HS-27A (cell line): ENCODE data around the gene ZNF593.

Source experiments
- DNase-seq: peaks from one replicate; pipeline ENCODE4 v3.0.0-alpha.2; 2012; ENCODE audit warnings: low read depth, missing footprints

The ZNF593 gene

GRCh38 chr1:26148887-26149286 lies 20.8 kb upstream of the ZNF593 start:
- no peak for DNase-seq

- DNase-seq: no peak
Measured at GRCh38 chr1:26153966-26154532, 15.7 kb upstream of the ZNF593 start.

GRCh38 chr1:26154750-26155149 lies 15.0 kb upstream of the ZNF593 start:
- DNase-seq: no peak

- DNase-seq: no peak
Measured at GRCh38 chr1:26155370-26156284, 14.1 kb upstream of the ZNF593 start.

- DNase-seq: no peak
Measured at GRCh38 chr1:26156285-26157038, 13.2 kb upstream of the ZNF593 start.

- no peak for DNase-seq
Measured at GRCh38 chr1:26158271-26158907, 11.3 kb upstream of the ZNF593 start.

GRCh38 chr1:26158908-26159742 lies 10.6 kb upstream of the ZNF593 start, which contains the start of gene FAM110D:
Gene FAM110D (plus strand): TSS chr1:26159079. CDS start chr1:26161292, 2,213 bp downstream.
- DNase-seq: no peak

GRCh38 chr1:26159743-26160039 lies 10.0 kb upstream of the ZNF593 start:
- no peak for DNase-seq

GRCh38 chr1:26160527-26161414 lies 8.9 kb upstream of the ZNF593 start:
- DNase-seq: no peak

GRCh38 chr1:26161415-26162219 lies 8.1 kb upstream of the ZNF593 start:
- no peak for DNase-seq

GRCh38 chr1:26162220-26162709 lies 7.4 kb upstream of the ZNF593 start:
- no peak for DNase-seq

GRCh38 chr1:26163684-26164035 lies 6.0 kb upstream of the ZNF593 start:
- no peak for DNase-seq

- no peak for DNase-seq
Measured at GRCh38 chr1:26164036-26164860, 5.5 kb upstream of the ZNF593 start.

GRCh38 chr1:26164861-26165842 lies 4.6 kb upstream of the ZNF593 start:
- no peak for DNase-seq

GRCh38 chr1:26166719-26167281 lies 2.9 kb upstream of the ZNF593 start:
- DNase-seq: no peak

GRCh38 chr1:26168410-26169197 lies 1.1 kb upstream of the ZNF593 start, which contains the start of gene C1orf232:
Gene C1orf232 (minus strand): TSS chr1:26168963. CDS start chr1:26168499, 464 bp downstream.
- DNase-seq: no peak
